Lower lobe of right lung (tissue), 2 donors: Measurements from ENCODE around the gene SREBF1. TPM values are rescaled to one million over a fixed set of nuclear protein-coding genes. Genes with fewer than 3 reads are reported as not detected.

ENCODE experiments used
- ATAC-seq, 2 donors: fragments of 200-7000 bp; cut with Tn5 transposase; one replicate each; pipeline ENCODE4 v1.9.1; 2020 to 2022; ENCODE audit warnings: mild to moderate bottlenecking in 2 of 2, moderate library complexity in 2 of 2
- DNase-seq: peaks from one replicate; pipeline ENCODE4 v3.0.0-alpha.2; 2020
- H3K27ac ChIP-seq: fragments of 200-600 bp; one replicate; pipeline ENCODE4 v1.8.0; 2022
- H3K27me3 ChIP-seq: fragments of 200-600 bp; one replicate; pipeline ENCODE4 v1.8.0; 2022; ENCODE audit warnings: low read depth
- H3K36me3 ChIP-seq: fragments of 200-600 bp; one replicate; pipeline ENCODE4 v1.8.0; 2022; ENCODE audit warnings: mild to moderate bottlenecking
- H3K4me1 ChIP-seq: fragments of 200-600 bp; one replicate; pipeline ENCODE4 v1.8.0; 2022
- H3K4me3 ChIP-seq: fragments of 200-600 bp; one replicate; pipeline ENCODE4 v1.8.0; 2022; ENCODE audit warnings: mild to moderate bottlenecking
- H3K9me3 ChIP-seq: fragments of 200-600 bp; one replicate; pipeline ENCODE4 v1.8.0; 2022
- intact Hi-C: fragments of 100-400 bp; cut with DNase I; formaldehyde crosslinking; loops from one replicate; pipeline ENCODE4 v1.11.0; 2022
- total RNA-seq: library from RNA; stranded (reverse); fragmentation: NEBNext Ultra II Directional; extraction: Animal tissue kit (Norgen Biotek cat#: 25700); gene quantifications from one replicate; pipeline ENCODE4 v1.2.1, GENCODE V29; 2021
- TF ChIP-seq, protein P1 (sequence below): fragments of 200-600 bp; IDR thresholded peaks from one replicate; pipeline ENCODE4 v1.8.0; 2022; ENCODE audit warnings: antibody characterized with exemption, mild to moderate bottlenecking
- donor health status: DM: no; HTN: yes; CAD: no; lungs with severe emphysema.

The SREBF1 gene
- total RNA-seq, 1 donor from 2014 or later, result 77.2 TPM

- ATAC-seq (no peak), DNase-seq (no peak)
- TF ChIP-seq, protein P1, sequence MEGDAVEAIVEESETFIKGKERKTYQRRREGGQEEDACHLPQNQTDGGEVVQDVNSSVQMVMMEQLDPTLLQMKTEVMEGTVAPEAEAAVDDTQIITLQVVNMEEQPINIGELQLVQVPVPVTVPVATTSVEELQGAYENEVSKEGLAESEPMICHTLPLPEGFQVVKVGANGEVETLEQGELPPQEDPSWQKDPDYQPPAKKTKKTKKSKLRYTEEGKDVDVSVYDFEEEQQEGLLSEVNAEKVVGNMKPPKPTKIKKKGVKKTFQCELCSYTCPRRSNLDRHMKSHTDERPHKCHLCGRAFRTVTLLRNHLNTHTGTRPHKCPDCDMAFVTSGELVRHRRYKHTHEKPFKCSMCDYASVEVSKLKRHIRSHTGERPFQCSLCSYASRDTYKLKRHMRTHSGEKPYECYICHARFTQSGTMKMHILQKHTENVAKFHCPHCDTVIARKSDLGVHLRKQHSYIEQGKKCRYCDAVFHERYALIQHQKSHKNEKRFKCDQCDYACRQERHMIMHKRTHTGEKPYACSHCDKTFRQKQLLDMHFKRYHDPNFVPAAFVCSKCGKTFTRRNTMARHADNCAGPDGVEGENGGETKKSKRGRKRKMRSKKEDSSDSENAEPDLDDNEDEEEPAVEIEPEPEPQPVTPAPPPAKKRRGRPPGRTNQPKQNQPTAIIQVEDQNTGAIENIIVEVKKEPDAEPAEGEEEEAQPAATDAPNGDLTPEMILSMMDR, result no peak
- no peak overlapping the region for H3K27ac ChIP-seq
- no peaks in the 10 kb centered on the region for H3K27me3 ChIP-seq
- H3K36me3 ChIP-seq, result peaks cover 63% of the 10 kb centered on the region
- intact Hi-C loops, result no loop called here
- no peaks in the 10 kb centered on the region for H3K9me3 ChIP-seq
- no peak overlapping the region for H3K4me3 ChIP-seq
- H3K4me1 ChIP-seq, result no peaks in the 10 kb centered on the region
These were observed 36.2 kb downstream of the SREBF1 start for GRCh38 chr17:17800504-17801021.

GRCh38 chr17:17798573-17799255 is 38.1 kb downstream of the SREBF1 start:
- ATAC-seq, result no peak
- Histone ChIP-seq H3K27ac (no peak overlapping the region), H3K27me3 (no peaks in the 10 kb centered on the region), H3K4me1 (no peaks in the 10 kb centered on the region), H3K4me3 (no peak overlapping the region), H3K9me3 (no peaks in the 10 kb centered on the region), H3K36me3 (peaks cover 62% of the 10 kb centered on the region)
- intact Hi-C loops, result no loop called here
- TF ChIP-seq, protein P1, result no peak
- no peak for DNase-seq

- Histone ChIP-seq H3K27ac (no peak overlapping the region), H3K9me3 (no peaks in the 10 kb centered on the region), H3K36me3 (peaks cover 61% of the 10 kb centered on the region), H3K4me3 (no peak overlapping the region), H3K4me1 (peaks cover 4% of the 10 kb centered on the region), H3K27me3 (no peaks in the 10 kb centered on the region)
- intact Hi-C loops, result no loop called here
- ATAC-seq (no peak), DNase-seq (no peak)
- TF ChIP-seq, protein P1, result no peak
These were observed 38.7 kb downstream of the SREBF1 start for GRCh38 chr17:17798010-17798556.

DNA sequence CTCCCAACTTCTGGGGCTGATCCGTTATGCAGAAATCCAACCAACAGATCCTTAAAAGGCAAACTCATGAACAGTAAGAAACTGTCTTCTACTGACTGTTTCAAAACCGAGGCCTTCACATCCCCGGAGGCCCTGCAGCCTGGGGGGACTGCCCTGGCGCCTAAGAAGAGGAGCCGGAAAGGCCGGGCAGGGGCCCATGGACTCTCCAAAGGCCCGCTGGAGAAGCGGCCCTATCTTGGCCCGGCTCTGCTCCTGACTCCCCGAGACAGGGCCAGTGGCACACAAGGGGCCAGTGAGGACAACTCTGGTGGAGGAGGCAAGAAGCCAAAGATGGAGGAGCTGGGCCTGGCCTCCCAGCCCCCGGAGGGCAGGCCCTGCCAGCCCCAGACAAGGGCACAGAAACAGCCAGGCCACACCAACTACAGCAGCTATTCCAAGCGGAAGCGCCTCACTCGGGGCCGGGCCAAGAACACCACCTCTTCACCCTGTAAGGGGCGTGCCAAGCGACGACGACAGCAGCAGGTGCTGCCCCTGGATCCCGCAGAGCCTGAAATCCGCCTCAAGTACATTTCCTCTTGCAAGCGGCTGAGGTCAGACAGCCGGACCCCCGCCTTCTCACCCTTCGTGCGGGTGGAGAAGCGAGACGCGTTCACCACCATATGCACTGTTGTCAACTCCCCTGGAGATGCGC is 39.5 kb downstream of the SREBF1 start:
- Histone ChIP-seq H3K27me3 (no peaks in the 10 kb centered on the region), H3K27ac (no peak overlapping the region), H3K9me3 (no peaks in the 10 kb centered on the region), H3K36me3 (peaks cover 61% of the 10 kb centered on the region), H3K4me3 (no peak overlapping the region), H3K4me1 (peaks cover 13% of the 10 kb centered on the region)
- ATAC-seq, result no peak
- no peak for DNase-seq
- TF ChIP-seq, protein P1, result no peak
- intact Hi-C loops, result no loop called here

- DNase-seq, result no peak
- TF ChIP-seq, protein P1, result no peak
- Histone ChIP-seq H3K36me3 (peaks cover 60% of the 10 kb centered on the region), H3K4me1 (peaks cover 18% of the 10 kb centered on the region), H3K27ac (no peak overlapping the region), H3K27me3 (no peaks in the 10 kb centered on the region), H3K9me3 (no peaks in the 10 kb centered on the region), H3K4me3 (no peak overlapping the region)
- ATAC-seq, result no peak
- intact Hi-C loops, result no loop called here
These were observed 40.1 kb downstream of the SREBF1 start for GRCh38 chr17:17796787-17797061.
